Activated naive CD4-positive, alpha-beta T cell treated with Interleukin-2 at 50 U/mL for 16 hours (primary cell): ENCODE measurements around the gene CLK1.
A peak's percentile ranks its signal among the peaks of the same experiment; 100 is the strongest.
"Not testable (repeated sequence)": the region's sequence is repeated elsewhere in the genome, so short reads cannot be mapped to it uniquely, and the experiment has no call there.

Source experiments
- DNase-seq: peaks from one replicate; pipeline ENCODE4 v3.0.0-alpha.2; 2020

Gene CLK1

GRCh38 chr2:200850512-200851256 is 13.8 kb downstream of the CLK1 start:
- DNase-seq = no peak

- no peak for DNase-seq
Observed at GRCh38 chr2:200847939-200848338, 16.5 kb downstream of the CLK1 start.

GRCh38 chr2:200847269-200847668 is 17.2 kb downstream of the CLK1 start:
- DNase-seq = no peak

- no peak for DNase-seq
Observed at GRCh38 chr2:200845669-200846325, 18.7 kb downstream of the CLK1 start.

GRCh38 chr2:200845194-200845593 is 19.3 kb downstream of the CLK1 start:
- no peak for DNase-seq

GRCh38 chr2:200843993-200844948 is 20.2 kb downstream of the CLK1 start:
- DNase-seq = no peak

- DNase-seq = no peak
Observed at GRCh38 chr2:200839513-200839912, 24.9 kb downstream of the CLK1 start.

- no peak for DNase-seq
Observed at GRCh38 chr2:200834701-200835100, 29.8 kb downstream of the CLK1 start.

GRCh38 chr2:200829258-200829655 is 35.2 kb downstream of the CLK1 start:
- DNase-seq = no peak

- DNase-seq = no peak
Observed at GRCh38 chr2:200828572-200829257, 35.7 kb downstream of the CLK1 start.

- no peak for DNase-seq
Observed at GRCh38 chr2:200828104-200828503, 36.4 kb downstream of the CLK1 start.

GRCh38 chr2:200821686-200822245 is 42.7 kb downstream of the CLK1 start:
- no peak for DNase-seq

- DNase-seq = no peak
Observed at GRCh38 chr2:200820573-200821234, 43.8 kb downstream of the CLK1 start.

- DNase-seq = not testable (repeated sequence)
Observed at GRCh38 chr2:200818732-200819131, 45.7 kb downstream of the CLK1 start.

- DNase-seq = no peak
Observed at GRCh38 chr2:200814917-200815316, 49.5 kb downstream of the CLK1 start.

GRCh38 chr2:200814276-200814815 is 50.1 kb downstream of the CLK1 start:
- peak; percentile 17 for DNase-seq

GRCh38 chr2:200812122-200813022 is 52.1 kb downstream of the CLK1 start:
- DNase-seq = peak; percentile 68

GRCh38 chr2:200811333-200812121 is 52.9 kb downstream of the CLK1 start, which contains the start of gene BZW1:
Gene BZW1 (plus strand): TSS chr2:200811910. CDS start chr2:200813218, 1,308 bp downstream.
- peak; percentile 97 for DNase-seq

- DNase-seq = no peak
Observed at GRCh38 chr2:200810998-200811332, 53.5 kb downstream of the CLK1 start.
